DOHH2 (cell line): Measurements from ENCODE around the gene SLFNL1.

ENCODE experiments used
- H3F3A ChIP-seq: fragments of 200-600 bp; sonication (generic), shearing (Covaris generic); 2 replicates; pipeline ENCODE4 v1.6.0; 2016; ENCODE audit warnings: antibody characterized with exemption, mild to moderate bottlenecking; ENCODE audit not compliant: control insufficient read depth, insufficient read depth
- H3K27ac ChIP-seq: fragments of 200-600 bp; sonication (generic); 2 replicates; pipeline ENCODE4 v1.5.1; 2014; ENCODE audit warnings: low read depth, mild to moderate bottlenecking, low read length, moderate library complexity
- H3K27me3 ChIP-seq: fragments of 200-600 bp; sonication (generic); 2 replicates; pipeline ENCODE4 v1.6.1; 2014; ENCODE audit warnings: mild to moderate bottlenecking, low read length, mixed read lengths; ENCODE audit not compliant: control insufficient read depth
- H3K36me3 ChIP-seq: fragments of 200-600 bp; sonication (generic); 2 replicates; pipeline ENCODE4 v1.6.1; 2014; ENCODE audit warnings: mild to moderate bottlenecking, low read length, moderate library complexity, mixed read lengths; ENCODE audit not compliant: control insufficient read depth
- H3K4me1 ChIP-seq: fragments of 200-600 bp; sonication (generic); 2 replicates; pipeline ENCODE4 v1.6.1; 2014; ENCODE audit warnings: mild to moderate bottlenecking, low read length, mixed read lengths; ENCODE audit not compliant: control insufficient read depth
- H3K4me2 ChIP-seq: fragments of 200-600 bp; sonication (generic); 2 replicates; pipeline ENCODE4 v1.6.0; 2014; ENCODE audit warnings: mild to moderate bottlenecking, low read length, moderate library complexity
- H3K4me3 ChIP-seq: fragments of 200-600 bp; sonication (generic); 2 replicates; pipeline ENCODE4 v1.5.1; 2014; ENCODE audit warnings: mild to moderate bottlenecking, low read length, mixed read lengths
- H3K79me2 ChIP-seq: fragments of 200-600 bp; sonication (generic); 2 replicates; pipeline ENCODE4 v1.6.1; 2014; ENCODE audit warnings: mild to moderate bottlenecking, low read length, mixed read lengths; ENCODE audit not compliant: control insufficient read depth
- H3K9me2 ChIP-seq: fragments of 200-600 bp; sonication (generic); replicated peaks from 2 replicates; pipeline ENCODE4 v1.6.1; 2014; ENCODE audit warnings: mild to moderate bottlenecking, low read length, mixed read lengths; ENCODE audit not compliant: control insufficient read depth
- H3K9me3 ChIP-seq: fragments of 200-600 bp; sonication (generic); 2 replicates; pipeline ENCODE4 v1.6.1; 2014; ENCODE audit warnings: antibody characterized with exemption, low read length, mixed read lengths; ENCODE audit not compliant: control insufficient read depth, insufficient read depth
- H4K20me1 ChIP-seq: fragments of 200-600 bp; sonication (generic); 2 replicates; pipeline ENCODE4 v1.6.0; 2014; ENCODE audit warnings: low read depth, mild to moderate bottlenecking, antibody characterized with exemption, low read length, moderate library complexity; ENCODE audit not compliant: control insufficient read depth, insufficient read depth
- EZH2phosphoT487 ChIP-seq: fragments of 200-600 bp; sonication (generic); IDR thresholded peaks from 2 replicates; pipeline ENCODE4 v1.6.1; 2017; ENCODE audit warnings: borderline replicate concordance, mild to moderate bottlenecking, antibody characterized with exemption, low read length, moderate library complexity, mixed read lengths
- TF ChIP-seq, protein P1 (sequence below): fragments of 200-600 bp; sonication (generic); IDR thresholded peaks from one replicate; pipeline ENCODE4 v1.5.1; 2014; ENCODE audit warnings: antibody characterized with exemption, mild to moderate bottlenecking, low read depth, low read length; ENCODE audit not compliant: poor library complexity, severe bottlenecking

Gene SLFNL1

DNA sequence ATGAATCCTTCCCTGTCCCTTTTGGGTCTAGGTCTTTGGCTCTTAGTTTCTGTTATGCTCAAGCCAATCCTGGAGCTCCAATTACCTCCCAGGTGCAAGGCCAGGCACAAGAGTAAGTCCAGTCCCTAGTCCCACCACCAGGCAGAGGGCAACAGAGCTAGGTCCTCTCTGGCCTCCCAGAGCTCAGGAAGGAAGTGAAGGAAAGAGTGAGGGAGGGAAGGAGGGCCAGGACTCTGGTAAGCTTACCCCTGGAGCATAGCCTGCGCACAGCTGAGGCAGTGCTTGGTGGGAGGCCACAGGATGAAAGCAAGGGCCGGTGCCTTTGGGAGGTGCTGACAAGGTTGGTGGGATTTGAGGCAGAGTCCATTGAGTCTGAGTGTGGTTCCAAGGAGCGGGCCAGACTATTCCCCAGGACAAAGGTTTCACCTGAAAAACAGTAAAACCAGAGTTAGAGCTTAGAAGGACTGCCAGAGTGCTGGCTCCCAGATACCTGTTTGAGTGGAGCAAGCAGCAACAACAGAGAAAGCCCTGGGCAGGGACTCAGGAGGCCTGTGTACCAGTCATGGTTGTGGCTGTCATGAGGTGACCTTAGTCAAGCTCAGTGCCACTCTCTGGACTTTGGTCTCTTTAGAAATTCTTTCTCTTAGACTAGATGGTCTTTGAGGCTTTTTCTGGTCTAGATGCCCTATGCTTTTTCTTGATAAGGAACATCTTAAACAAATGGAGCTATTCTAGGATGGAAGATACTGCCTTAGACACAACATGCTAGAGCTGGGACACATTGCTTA, 15.8 kb upstream of the SLFNL1 start:
- Histone ChIP-seq H3K9me2 (no peaks in the 10 kb centered on the region), H3K4me1 (no peaks in the 10 kb centered on the region), H3K79me2 (no peaks in the 10 kb centered on the region), H3K4me2 (no peak overlapping the region), H3K4me3 (no peak overlapping the region), H3K36me3 (peaks cover 77% of the 10 kb centered on the region), H4K20me1 (no peaks in the 10 kb centered on the region), H3F3A (no peaks in the 10 kb centered on the region), H3K27ac (no peak overlapping the region), H3K9me3 (no peaks in the 10 kb centered on the region), H3K27me3 (no peaks in the 10 kb centered on the region)
- TF ChIP-seq, protein P1, sequence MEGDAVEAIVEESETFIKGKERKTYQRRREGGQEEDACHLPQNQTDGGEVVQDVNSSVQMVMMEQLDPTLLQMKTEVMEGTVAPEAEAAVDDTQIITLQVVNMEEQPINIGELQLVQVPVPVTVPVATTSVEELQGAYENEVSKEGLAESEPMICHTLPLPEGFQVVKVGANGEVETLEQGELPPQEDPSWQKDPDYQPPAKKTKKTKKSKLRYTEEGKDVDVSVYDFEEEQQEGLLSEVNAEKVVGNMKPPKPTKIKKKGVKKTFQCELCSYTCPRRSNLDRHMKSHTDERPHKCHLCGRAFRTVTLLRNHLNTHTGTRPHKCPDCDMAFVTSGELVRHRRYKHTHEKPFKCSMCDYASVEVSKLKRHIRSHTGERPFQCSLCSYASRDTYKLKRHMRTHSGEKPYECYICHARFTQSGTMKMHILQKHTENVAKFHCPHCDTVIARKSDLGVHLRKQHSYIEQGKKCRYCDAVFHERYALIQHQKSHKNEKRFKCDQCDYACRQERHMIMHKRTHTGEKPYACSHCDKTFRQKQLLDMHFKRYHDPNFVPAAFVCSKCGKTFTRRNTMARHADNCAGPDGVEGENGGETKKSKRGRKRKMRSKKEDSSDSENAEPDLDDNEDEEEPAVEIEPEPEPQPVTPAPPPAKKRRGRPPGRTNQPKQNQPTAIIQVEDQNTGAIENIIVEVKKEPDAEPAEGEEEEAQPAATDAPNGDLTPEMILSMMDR, result no peak
- TF ChIP-seq EZH2phosphoT487, result no peak

GRCh38 chr1:41033272-41033671, 11.7 kb upstream of the SLFNL1 start:
- no peaks in the 10 kb centered on the region for H3K9me2 ChIP-seq
- no peak overlapping the region for H3K27ac ChIP-seq
- H3K4me1 ChIP-seq, result no peaks in the 10 kb centered on the region
- H3K9me3 ChIP-seq, result no peaks in the 10 kb centered on the region
- TF ChIP-seq EZH2phosphoT487, result no peak
- TF ChIP-seq, protein P1, result no peak
- no peaks in the 10 kb centered on the region for H3K27me3 ChIP-seq
- H3K79me2 ChIP-seq, result no peaks in the 10 kb centered on the region
- H4K20me1 ChIP-seq, result no peaks in the 10 kb centered on the region; the same call in 1 of the 2 replicates
- H3K4me3 ChIP-seq, result no peak overlapping the region
- H3F3A ChIP-seq, result no peaks in the 10 kb centered on the region
- peaks cover 88% of the 10 kb centered on the region for H3K36me3 ChIP-seq
- H3K4me2 ChIP-seq, result no peak overlapping the region

GRCh38 chr1:41032147-41032546, 10.6 kb upstream of the SLFNL1 start:
- H3K27ac ChIP-seq, result no peak overlapping the region
- peaks cover 88% of the 10 kb centered on the region for H3K36me3 ChIP-seq
- no peaks in the 10 kb centered on the region for H3K79me2 ChIP-seq
- H3K4me2 ChIP-seq, result no peak overlapping the region
- H3K9me3 ChIP-seq, result no peaks in the 10 kb centered on the region
- H3K4me1 ChIP-seq, result no peaks in the 10 kb centered on the region
- H3K4me3 ChIP-seq, result no peak overlapping the region
- H4K20me1 ChIP-seq, result no peaks in the 10 kb centered on the region; the same call in 1 of the 2 replicates
- H3F3A ChIP-seq, result no peaks in the 10 kb centered on the region
- H3K9me2 ChIP-seq, result no peaks in the 10 kb centered on the region
- no peak for TF ChIP-seq EZH2phosphoT487
- TF ChIP-seq, protein P1, result no peak
- H3K27me3 ChIP-seq, result no peaks in the 10 kb centered on the region
